Measurements from ENCODE around the gene ZKSCAN1.

Gene ZKSCAN1

GRCh38 chr7:100081535-100082102 is 66.2 kb downstream of the ZKSCAN1 start, which contains the start of gene ZNF3:
ZNF3 (minus strand) TSS chr7:100081723; CDS start chr7:100077357, 4,366 bp downstream.
- DNase-seq (ENCODE audit: low spot score) = peak; percentile 94

GRCh38 chr7:100082978-100083377 is 67.6 kb downstream of the ZKSCAN1 start:
- DNase-seq (ENCODE audit: low spot score) = no peak

DNA sequence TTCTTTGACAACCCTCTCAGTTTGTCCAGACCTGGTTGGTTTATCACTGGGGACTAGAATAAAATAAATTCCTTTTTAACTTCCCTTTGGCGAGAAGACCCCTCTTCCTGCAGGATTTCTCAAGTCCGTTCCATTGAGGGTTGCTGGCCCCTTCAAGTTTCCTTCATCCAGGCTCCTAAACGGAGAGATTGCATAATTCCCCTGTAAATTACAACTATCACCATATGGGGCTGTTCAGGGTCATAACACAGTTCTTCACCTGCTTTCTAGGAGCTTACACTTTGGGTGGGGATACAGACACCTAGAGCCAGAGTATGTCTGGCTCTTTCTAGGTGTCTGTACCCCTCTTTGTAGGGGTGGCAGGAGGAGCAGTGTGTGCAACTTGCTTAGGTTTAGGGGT is 70.1 kb downstream of the ZKSCAN1 start:
- DNase-seq (ENCODE audit: low spot score) = no peak

GRCh38 chr7:100087055-100087750 is 71.8 kb downstream of the ZKSCAN1 start:
- DNase-seq (ENCODE audit: low spot score) = no peak

DNA sequence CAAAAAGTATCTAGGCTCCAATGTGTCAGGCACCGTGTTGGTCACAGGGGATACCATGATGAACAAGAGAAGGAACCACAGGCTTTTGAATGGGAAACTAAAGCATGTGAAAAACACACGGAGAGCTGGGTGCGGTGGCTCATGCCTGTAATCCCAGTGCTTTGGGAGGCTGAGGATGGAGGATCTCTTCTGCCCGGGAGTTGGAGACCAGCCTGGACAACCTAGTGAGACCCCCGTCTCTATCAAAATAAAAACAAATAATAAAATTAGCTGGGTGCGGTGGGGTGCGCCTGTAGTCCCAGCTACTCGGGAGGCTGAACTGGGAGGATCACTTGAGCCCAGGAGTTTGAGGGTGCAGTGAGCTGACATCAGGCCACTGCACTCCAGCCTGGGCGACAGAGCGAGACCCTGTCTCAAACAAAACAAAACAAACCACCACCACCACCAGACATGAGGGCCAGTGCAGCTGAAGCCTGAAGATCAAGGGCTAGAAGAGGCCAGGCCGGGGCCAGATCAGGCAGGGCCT is 72.8 kb downstream of the ZKSCAN1 start:
- DNase-seq (ENCODE audit: low spot score) = no peak

DNA sequence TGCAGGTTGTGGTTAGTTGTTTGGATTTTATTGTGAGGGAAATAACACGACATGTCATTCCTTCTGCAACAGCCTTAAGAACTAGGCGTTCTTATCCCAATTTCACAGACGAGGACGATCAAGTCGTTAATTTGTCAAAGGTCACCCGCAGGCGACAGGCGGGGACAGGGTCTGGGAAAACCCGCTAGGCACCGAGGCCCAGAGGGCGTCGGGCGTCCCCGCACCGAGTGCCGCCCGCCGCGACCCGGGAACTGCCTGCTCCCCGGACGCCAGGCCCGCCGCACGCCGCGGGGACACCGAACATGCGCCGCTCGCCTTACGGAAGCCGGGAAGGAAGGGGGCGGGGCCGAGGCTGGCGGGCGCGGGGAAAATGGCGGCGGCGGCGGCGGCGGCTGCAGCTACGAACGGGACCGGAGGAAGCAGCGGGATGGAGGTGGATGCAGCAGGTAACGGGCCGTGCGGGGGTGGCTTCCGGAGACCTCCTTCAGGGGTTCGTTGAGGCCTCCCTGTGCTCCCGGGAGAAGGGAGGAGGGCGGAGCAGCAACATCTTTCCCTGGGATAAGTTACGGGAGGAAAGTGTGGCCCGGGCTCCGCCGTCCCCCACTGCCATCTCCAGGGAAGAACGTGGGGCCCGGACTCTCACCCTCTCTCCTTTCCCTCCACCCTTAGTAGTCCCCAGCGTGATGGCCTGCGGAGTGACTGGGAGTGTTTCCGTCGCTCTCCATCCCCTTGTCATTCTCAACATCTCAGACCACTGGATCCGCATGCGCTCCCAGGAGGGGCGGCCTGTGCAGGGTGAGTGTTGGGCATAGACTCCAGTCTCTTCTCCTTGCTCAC is 73.4 kb downstream of the ZKSCAN1 start, which contains the start of gene COPS6:
Gene COPS6, plus strand, starts transcription at position 349 of the 837 bp plus-strand sequence. Its CDS starts 22 bp downstream, at position 371.
- peak; percentile 74 for DNase-seq (ENCODE audit: low spot score)

DNA sequence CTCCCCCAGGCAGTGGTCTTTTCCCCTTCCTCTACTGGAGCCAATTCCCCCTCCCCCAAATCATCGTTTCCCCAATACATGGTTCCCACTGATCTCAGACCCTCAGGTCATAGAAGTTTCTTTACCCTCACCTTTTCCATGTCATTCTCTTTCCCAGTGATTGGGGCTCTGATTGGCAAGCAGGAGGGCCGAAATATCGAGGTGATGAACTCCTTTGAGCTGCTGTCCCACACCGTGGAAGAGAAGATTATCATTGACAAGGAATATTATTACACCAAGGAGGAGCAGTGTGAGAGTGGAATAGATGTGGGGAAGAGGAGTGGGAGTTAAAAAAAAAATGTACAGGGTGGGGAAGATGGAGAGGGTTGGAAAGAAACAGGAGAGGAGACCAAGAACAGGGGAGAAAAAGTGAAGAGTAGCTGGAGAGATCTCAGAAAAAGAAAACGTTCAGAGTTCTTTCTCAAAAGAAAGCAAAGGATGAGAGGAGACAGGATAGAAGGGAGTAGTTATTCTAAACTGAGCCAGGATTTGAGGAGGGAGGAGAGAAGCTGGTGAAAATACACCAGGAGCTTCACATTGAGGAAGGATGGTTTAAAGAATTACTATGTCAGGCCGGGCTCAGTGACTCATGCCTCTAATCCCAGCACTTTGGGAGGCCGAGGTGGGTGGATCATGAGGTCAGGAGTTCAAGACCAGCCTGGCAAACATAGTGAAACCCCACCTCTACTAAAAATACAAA is 74.2 kb downstream of the ZKSCAN1 start:
- no peak for DNase-seq (ENCODE audit: low spot score)

GRCh38 chr7:100090527-100091410 is 75.4 kb downstream of the ZKSCAN1 start:
- DNase-seq (ENCODE audit: low spot score) = no peak

Data from HuH-7 (cell line).